Neuronal stem cell (in vitro differentiated cells): ENCODE measurements around the gene TRIM67.

Source experiments
- DNase-seq: peaks from one replicate; pipeline ENCODE4 v3.0.0-alpha.2; 2013; ENCODE audit warnings: low spot score
- H2AFZ ChIP-seq: one replicate; pipeline ENCODE4 v1.6.1; 2013; ENCODE audit warnings: mild to moderate bottlenecking, low read length, inconsistent platforms
- H2AK5ac ChIP-seq: 2 replicates; pipeline ENCODE4 v1.6.1; 2013; ENCODE audit warnings: low read depth, mild to moderate bottlenecking, inconsistent platforms, low read length, moderate library complexity, mixed read lengths
- H2BK120ac ChIP-seq: 2 replicates; pipeline ENCODE4 v1.6.1; 2013; ENCODE audit warnings: low read depth, mild to moderate bottlenecking, inconsistent platforms, low read length, moderate library complexity, mixed read lengths
- H2BK12ac ChIP-seq: one replicate; pipeline ENCODE4 v1.6.1; 2013; ENCODE audit warnings: low read length, inconsistent platforms
- H2BK15ac ChIP-seq: 2 replicates; pipeline ENCODE4 v1.6.1; 2013; ENCODE audit warnings: mild to moderate bottlenecking, low read length, inconsistent platforms, mixed read lengths
- H2BK5ac ChIP-seq: one replicate; pipeline ENCODE4 v1.6.1; 2013; ENCODE audit warnings: inconsistent platforms, mild to moderate bottlenecking, low read length, moderate library complexity
- H3K14ac ChIP-seq: one replicate; pipeline ENCODE4 v1.6.1; 2013; ENCODE audit warnings: low read length, inconsistent platforms
- H3K18ac ChIP-seq: 2 replicates; pipeline ENCODE4 v1.6.1; 2013; ENCODE audit warnings: low read length, inconsistent platforms
- H3K23ac ChIP-seq: 2 replicates; pipeline ENCODE4 v1.6.1; 2013; ENCODE audit warnings: low read depth, mild to moderate bottlenecking, mixed read lengths, low read length, inconsistent platforms; ENCODE audit not compliant: poor library complexity
- H3K27ac ChIP-seq: replicated peaks from 3 replicates; pipeline ENCODE4 v1.5.1; 2013; ENCODE audit warnings: low read length, inconsistent platforms
- H3K27me3 ChIP-seq, 3 experiments: 2 replicates each; pipeline ENCODE4 v1.6.1; 2013; ENCODE audit warnings: low read length in 3 of 3, mild to moderate bottlenecking in 2 of 3, inconsistent platforms in 1 of 3, low read depth in 1 of 3, mixed read lengths in 1 of 3, moderate library complexity in 1 of 3; ENCODE audit not compliant: control insufficient read depth in 3 of 3, insufficient read depth in 3 of 3
- H3K36me3 ChIP-seq, 2 donors: replicated peaks in 1 of 2; 2 replicates each; pipeline ENCODE4 v1.6.1; 2013; ENCODE audit warnings: low read length in 2 of 2; ENCODE audit not compliant: control insufficient read depth in 2 of 2, insufficient read depth in 2 of 2
- H3K4ac ChIP-seq: 2 replicates; pipeline ENCODE4 v1.6.1; 2013; ENCODE audit warnings: inconsistent platforms, mild to moderate bottlenecking, low read length, moderate library complexity
- H3K4me1 ChIP-seq, 2 donors: 1 replicate in 1 of 2; 2 replicates in 1 of 2; pipeline ENCODE4 v1.6.1; 2013; ENCODE audit warnings: low read length in 2 of 2, low read depth in 1 of 2; ENCODE audit not compliant: control insufficient read depth in 2 of 2, insufficient read depth in 1 of 2
- H3K4me2 ChIP-seq: one replicate; pipeline ENCODE4 v1.6.1; 2013; ENCODE audit warnings: mild to moderate bottlenecking, low read length, inconsistent platforms; ENCODE audit not compliant: insufficient read depth, poor library complexity, severe bottlenecking
- H3K4me3 ChIP-seq, 2 donors: 2 replicates each; pipeline ENCODE4 v1.5.1; 2013; ENCODE audit warnings: low read length in 2 of 2, mild to moderate bottlenecking in 2 of 2, inconsistent platforms in 1 of 2, moderate library complexity in 1 of 2
- H3K79me1 ChIP-seq: one replicate; pipeline ENCODE4 v1.6.1; 2013; ENCODE audit warnings: low read depth, mild to moderate bottlenecking, inconsistent platforms, low read length, moderate library complexity
- H3K9ac ChIP-seq: one replicate; pipeline ENCODE4 v1.6.1; 2013; ENCODE audit warnings: mild to moderate bottlenecking, low read depth, low read length, inconsistent platforms; ENCODE audit not compliant: poor library complexity
- H3K9me3 ChIP-seq, 2 donors: replicated peaks in 1 of 2; 2 replicates each; pipeline versions ENCODE3 to v1.6.1; 2013; ENCODE audit warnings: low read length in 2 of 2, mild to moderate bottlenecking in 2 of 2, inconsistent platforms in 1 of 2, low read depth in 1 of 2, mixed read lengths in 1 of 2, moderate library complexity in 1 of 2; ENCODE audit not compliant: control insufficient read depth in 2 of 2, insufficient read depth in 1 of 2
- H4K8ac ChIP-seq: one replicate; pipeline ENCODE4 v1.6.1; 2013; ENCODE audit warnings: low read depth, mild to moderate bottlenecking, inconsistent platforms, low read length, moderate library complexity
- H4K91ac ChIP-seq: one replicate; pipeline ENCODE4 v1.6.1; 2013; ENCODE audit warnings: low read length, low read depth, mild to moderate bottlenecking, inconsistent platforms; ENCODE audit not compliant: poor library complexity
- WGBS, 2 donors: extraction: QIAGEN DNeasy Blood & Tissue Kit; methylation state at CpG; one replicate each; pipeline ENCODE4 v1.1.7; 2013; ENCODE audit warnings: missing lambda C conversion rate in 2 of 2, mixed read lengths in 1 of 2; ENCODE audit not compliant: insufficient read length in 2 of 2, insufficient replicate concordance in 1 of 2; ENCODE audit errors: extremely low coverage in 2 of 2; 5-methylcytosine and 5-hydroxymethylcytosine counted together

Gene TRIM67

DNA sequence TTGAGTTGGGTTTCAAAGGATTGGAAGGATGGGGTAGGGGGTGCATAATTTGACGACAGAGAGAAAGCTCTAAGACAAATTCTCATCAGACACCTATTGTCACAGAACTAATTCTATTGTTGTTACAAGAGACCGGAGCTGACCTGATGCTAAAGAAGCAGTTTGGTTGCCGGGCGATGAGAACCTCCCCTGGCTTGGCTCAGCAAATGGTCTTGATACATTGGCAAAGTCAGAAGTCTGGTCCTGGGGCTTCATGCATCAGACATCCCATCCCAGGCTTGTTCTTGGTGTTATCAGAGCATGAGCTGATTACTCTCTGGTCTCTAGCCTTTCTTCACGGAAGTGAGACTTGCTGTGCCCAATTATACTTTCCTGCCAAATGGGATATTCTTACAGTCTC is 15.4 kb downstream of the TRIM67 start:
- no peak overlapping the region for H3K23ac ChIP-seq
- no peak overlapping the region for H3K14ac ChIP-seq
- H2BK15ac ChIP-seq: no peak overlapping the region
- no peak overlapping the region for H4K91ac ChIP-seq
- no peaks in the 10 kb centered on the region for H3K79me1 ChIP-seq
- H3K9me3 ChIP-seq: peaks cover 0 to 2% of the 10 kb centered on the region in 2 donors
- no peak for DNase-seq
- peaks cover 0 to 38% (median 0%) of the 10 kb centered on the region in 3 experiments for H3K27me3 ChIP-seq
- H3K4me2 ChIP-seq: no peak overlapping the region
- no peak overlapping the region for H2BK5ac ChIP-seq
- WGBS, 2 donors: no CpG with 5 or more reads among the region's 5 CpGs
- H3K4me1 ChIP-seq: peaks cover 0 to 5% of the 10 kb centered on the region in 2 donors
- no peak overlapping the region for H3K4ac ChIP-seq
- no peak overlapping the region for H3K27ac ChIP-seq
- H2BK12ac ChIP-seq: no peak overlapping the region
- no peak overlapping the region for H2AFZ ChIP-seq
- H4K8ac ChIP-seq: no peak overlapping the region
- no peak overlapping the region for H3K4me3 ChIP-seq
- no peak overlapping the region for H3K9ac ChIP-seq
- no peak overlapping the region for H3K18ac ChIP-seq
- H2BK120ac ChIP-seq: no peak overlapping the region
- H2AK5ac ChIP-seq: no peak overlapping the region
- no peaks in the 10 kb centered on the region for H3K36me3 ChIP-seq

DNA sequence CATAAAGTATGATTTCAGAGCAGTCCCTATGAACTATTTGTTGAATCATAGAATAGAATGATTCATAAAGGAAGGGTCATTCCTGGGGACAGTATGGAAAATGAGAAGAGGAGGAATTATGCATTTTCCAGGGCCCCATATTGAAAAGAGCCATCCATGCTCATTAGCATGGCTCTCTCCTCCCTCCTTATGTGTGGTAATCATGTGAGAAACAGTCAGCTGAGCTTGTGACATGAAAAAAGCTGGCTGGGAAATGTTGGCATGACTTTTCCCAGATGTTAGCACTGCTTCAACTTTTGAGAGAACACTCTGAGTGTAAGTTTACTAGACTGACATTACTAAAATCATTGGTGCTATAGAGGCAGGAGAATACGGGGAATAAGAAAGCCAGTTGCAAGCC is 16.1 kb downstream of the TRIM67 start:
- no peak overlapping the region for H4K91ac ChIP-seq
- no CpG with 5 or more reads among the region's 1 CpG for WGBS, 2 donors
- no peak overlapping the region for H3K18ac ChIP-seq

DNA sequence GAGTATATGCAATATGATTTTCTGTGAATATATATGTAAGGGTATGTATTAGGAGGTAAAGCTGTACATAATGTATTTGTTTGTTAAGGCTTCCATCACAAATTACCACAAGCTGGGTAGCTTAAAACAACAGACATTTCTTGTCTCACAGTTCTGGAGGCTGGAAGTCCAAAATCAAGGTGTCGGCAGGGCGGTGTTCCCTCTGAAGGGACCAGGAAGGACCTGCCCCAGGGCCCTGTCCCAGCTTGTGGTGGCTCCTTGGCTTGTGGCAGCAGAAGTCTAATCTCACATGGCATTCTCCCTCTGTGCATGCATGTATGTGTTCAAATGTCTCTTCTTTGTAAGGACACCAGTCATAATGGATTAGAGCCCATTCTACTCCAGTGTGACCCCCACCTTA is 17.1 kb downstream of the TRIM67 start:
- H3K14ac ChIP-seq: no peak overlapping the region
- no peaks in the 10 kb centered on the region for H3K36me3 ChIP-seq
- no peak overlapping the region for H2AK5ac ChIP-seq
- no peak overlapping the region for H4K8ac ChIP-seq
- no CpG with 5 or more reads among the region's 2 CpGs for WGBS, 2 donors
- no peaks in the 10 kb centered on the region for H3K79me1 ChIP-seq
- no peak overlapping the region for H3K4ac ChIP-seq
- H3K27me3 ChIP-seq: peaks cover 0 to 40% (median 2%) of the 10 kb centered on the region in 3 experiments
- no peak overlapping the region for H3K4me3 ChIP-seq
- H2BK5ac ChIP-seq: no peak overlapping the region
- no peak overlapping the region for H3K18ac ChIP-seq
- no peak overlapping the region for H3K9ac ChIP-seq
- no peak for DNase-seq
- no peak overlapping the region for H2AFZ ChIP-seq
- H3K9me3 ChIP-seq: peaks cover 0 to 2% of the 10 kb centered on the region in 2 donors
- no peak overlapping the region for H2BK12ac ChIP-seq
- H3K4me2 ChIP-seq: no peak overlapping the region
- H2BK120ac ChIP-seq: no peak overlapping the region
- no peak overlapping the region for H4K91ac ChIP-seq
- no peak overlapping the region for H2BK15ac ChIP-seq
- no peak overlapping the region for H3K27ac ChIP-seq
- no peak overlapping the region for H3K23ac ChIP-seq
- peaks cover 6 to 7% of the 10 kb centered on the region in 2 donors for H3K4me1 ChIP-seq

More for the DNA sequence above, 16.1 kb downstream of the TRIM67 start:
- DNase-seq: no peak
- Histone ChIP-seq H3K4me1 (peaks cover 0 to 5% of the 10 kb centered on the region in 2 donors), H3K4me3 (no peak overlapping the region), H4K8ac (no peak overlapping the region), H3K27me3 (peaks cover 0 to 40% (median 2%) of the 10 kb centered on the region in 3 experiments), H2BK5ac (no peak overlapping the region), H3K4ac (no peak overlapping the region), H3K27ac (no peak overlapping the region), H3K36me3 (no peaks in the 10 kb centered on the region), H3K14ac (no peak overlapping the region), H3K23ac (no peak overlapping the region), H2AK5ac (no peak overlapping the region), H3K9ac (no peak overlapping the region), H3K9me3 (peaks cover 0 to 2% of the 10 kb centered on the region in 2 donors), H2BK120ac (no peak overlapping the region), H3K79me1 (no peaks in the 10 kb centered on the region), H2BK12ac (no peak overlapping the region), H3K4me2 (no peak overlapping the region), H2BK15ac (no peak overlapping the region), H2AFZ (no peak overlapping the region)

DNA sequence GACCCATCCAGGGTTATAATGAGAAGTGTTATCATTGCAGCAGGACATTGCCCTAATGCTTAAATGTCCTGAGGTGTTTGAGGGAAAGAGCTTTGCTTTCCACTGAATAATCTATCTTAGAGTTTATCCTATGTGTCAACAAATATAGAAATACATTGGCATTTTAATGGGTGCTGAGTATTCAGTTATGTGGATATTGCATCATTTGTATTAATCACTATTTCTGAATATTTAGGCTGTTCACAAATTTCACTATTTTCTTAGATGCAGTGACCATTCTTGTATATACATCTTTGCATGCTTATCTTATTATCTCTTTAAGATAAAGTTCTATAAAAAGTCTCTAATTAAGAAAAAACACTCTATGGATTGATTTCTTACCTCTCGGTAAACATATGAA is 18.2 kb downstream of the TRIM67 start:
- Histone ChIP-seq H2AFZ (no peak overlapping the region), H3K9ac (no peak overlapping the region), H3K4me3 (no peak overlapping the region), H3K23ac (no peak overlapping the region), H3K27ac (no peak overlapping the region), H3K36me3 (no peaks in the 10 kb centered on the region), H2BK15ac (no peak overlapping the region), H3K4me2 (no peak overlapping the region), H2BK12ac (no peak overlapping the region), H3K4me1 (peaks cover 11 to 15% of the 10 kb centered on the region in 2 donors), H2BK120ac (no peak overlapping the region), H4K8ac (no peak overlapping the region), H3K14ac (no peak overlapping the region), H3K79me1 (no peaks in the 10 kb centered on the region), H3K9me3 (peaks cover 0 to 2% of the 10 kb centered on the region in 2 donors), H2AK5ac (no peak overlapping the region), H4K91ac (no peak overlapping the region), H3K4ac (no peak overlapping the region), H3K18ac (no peak overlapping the region), H3K27me3 (peaks cover 0 to 30% (median 2%) of the 10 kb centered on the region in 3 experiments), H2BK5ac (no peak overlapping the region)
- WGBS, 2 donors: no CpG with 5 or more reads among the region's 1 CpG
- DNase-seq: no peak
